Brain microvascular endothelial cell (primary cell): ENCODE data around the gene SNAPC4.

Source experiments
- DNase-seq: peaks from one replicate; pipeline ENCODE4 v3.0.0-alpha.2; 2020
- H3K27ac ChIP-seq: fragments of 250-450 bp; sonication (Bioruptor Pico); 2 replicates; pipeline ENCODE4 v1.5.1; 2020; ENCODE audit warnings: mild to moderate bottlenecking, moderate library complexity
- H3K27me3 ChIP-seq: fragments of 250-450 bp; sonication (Bioruptor Pico); replicated peaks from 2 replicates; pipeline ENCODE4 v1.5.1; 2020; ENCODE audit warnings: mild to moderate bottlenecking
- H3K36me3 ChIP-seq: fragments of 250-450 bp; sonication (Bioruptor Pico); replicated peaks from 2 replicates; pipeline ENCODE4 v1.5.1; 2020; ENCODE audit warnings: mild to moderate bottlenecking
- H3K4me3 ChIP-seq: 2 replicates; pipeline ENCODE4 v1.5.1; 2011; ENCODE audit warnings: low read depth, mild to moderate bottlenecking, control low read depth, low read length, moderate library complexity
- CTCF ChIP-seq: IDR thresholded peaks from 2 replicates; pipeline ENCODE4 v1.5.1; 2011; ENCODE audit warnings: low read depth, mild to moderate bottlenecking, moderate library complexity, low read length, control low read depth, inconsistent platforms; ENCODE audit errors: missing control alignments
- in situ Hi-C: cut with HindIII; loops from 2 replicates; pipeline ENCODE4 v1.10.0; 2017; ENCODE audit warnings: low sequenced_read_pairs, low pct_ligation_motif_present

SNAPC4 gene

DNA sequence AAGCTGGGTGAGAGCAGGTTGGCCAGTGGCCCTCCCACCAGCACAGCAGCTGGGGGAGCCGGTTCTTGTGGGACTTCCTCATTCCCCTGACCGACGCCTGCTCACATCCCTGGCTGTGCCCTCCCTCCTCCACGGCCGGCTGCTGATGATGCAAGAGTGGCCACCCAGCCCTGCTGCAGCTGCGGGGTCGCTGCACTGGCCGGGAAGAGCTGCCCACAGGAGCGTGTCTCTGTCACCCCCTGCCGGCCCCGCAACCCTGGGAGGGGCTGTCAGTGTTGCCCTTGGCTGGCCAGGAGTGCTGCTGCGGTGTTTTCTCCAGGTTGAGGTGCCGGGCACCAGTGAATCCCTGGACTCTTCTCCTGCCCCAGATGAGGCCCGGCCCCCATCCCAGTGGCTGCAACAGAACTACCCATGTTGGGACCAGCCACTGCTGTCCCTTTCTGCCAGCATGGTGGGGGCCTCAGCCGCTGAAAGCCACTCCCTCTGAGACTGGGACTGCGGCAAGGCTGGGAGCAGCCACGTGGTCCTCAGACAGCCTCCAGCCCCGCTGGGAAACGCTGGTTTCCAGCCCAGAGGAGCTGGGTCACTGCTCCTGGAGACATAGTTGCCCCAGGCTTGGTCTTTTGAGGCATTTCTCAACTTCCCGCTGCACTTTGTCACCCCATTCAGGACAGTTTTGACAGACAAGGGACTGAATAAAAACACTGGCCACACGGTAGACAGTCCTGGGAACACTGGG is 27.2 kb downstream of the SNAPC4 start:
- H3K27ac ChIP-seq: no peak overlapping the region
- DNase-seq: peak; percentile 45
- TF ChIP-seq CTCF: peak; percentile 51
- H3K4me3 ChIP-seq: no peak overlapping the region
- H3K27me3 ChIP-seq: no peaks in the 10 kb centered on the region
- H3K36me3 ChIP-seq: peaks cover 11% of the 10 kb centered on the region
- in situ Hi-C loops: no loop called here

DNA sequence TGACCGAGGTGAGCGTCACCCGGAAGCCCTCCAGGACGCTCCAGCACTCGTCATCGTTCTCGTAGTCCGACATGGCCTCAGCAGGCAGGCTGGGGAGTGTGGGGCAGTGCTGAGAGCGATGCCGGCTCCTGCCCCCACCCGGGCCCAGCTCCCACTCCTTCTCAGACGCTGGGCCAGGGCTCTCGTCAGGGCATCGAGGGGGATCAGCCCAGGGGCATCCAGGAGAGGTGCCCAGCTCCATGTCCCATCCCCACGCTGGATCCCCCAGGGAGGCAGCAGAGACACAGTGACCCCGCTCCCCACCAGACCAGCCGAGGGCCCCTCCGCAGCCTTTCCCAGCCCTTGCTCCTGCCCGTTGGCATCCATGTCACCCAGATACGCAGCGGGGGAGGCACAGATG is 28.0 kb downstream of the SNAPC4 start:
- in situ Hi-C loops: no loop called here
- DNase-seq: no peak
- no peak for TF ChIP-seq CTCF
- H3K27me3 ChIP-seq: no peaks in the 10 kb centered on the region
- H3K36me3 ChIP-seq: peaks cover 11% of the 10 kb centered on the region
- H3K27ac ChIP-seq: no peak overlapping the region
- no peak overlapping the region for H3K4me3 ChIP-seq

- H3K27me3 ChIP-seq: no peaks in the 10 kb centered on the region
- no peak for TF ChIP-seq CTCF
- DNase-seq: no peak
- H3K27ac ChIP-seq: no peak overlapping the region
- in situ Hi-C loops: no loop called here
- peaks cover 11% of the 10 kb centered on the region for H3K36me3 ChIP-seq
- H3K4me3 ChIP-seq: no peak overlapping the region
Observed at GRCh38 chr9:136371533-136371880, 28.5 kb downstream of the SNAPC4 start.

DNA sequence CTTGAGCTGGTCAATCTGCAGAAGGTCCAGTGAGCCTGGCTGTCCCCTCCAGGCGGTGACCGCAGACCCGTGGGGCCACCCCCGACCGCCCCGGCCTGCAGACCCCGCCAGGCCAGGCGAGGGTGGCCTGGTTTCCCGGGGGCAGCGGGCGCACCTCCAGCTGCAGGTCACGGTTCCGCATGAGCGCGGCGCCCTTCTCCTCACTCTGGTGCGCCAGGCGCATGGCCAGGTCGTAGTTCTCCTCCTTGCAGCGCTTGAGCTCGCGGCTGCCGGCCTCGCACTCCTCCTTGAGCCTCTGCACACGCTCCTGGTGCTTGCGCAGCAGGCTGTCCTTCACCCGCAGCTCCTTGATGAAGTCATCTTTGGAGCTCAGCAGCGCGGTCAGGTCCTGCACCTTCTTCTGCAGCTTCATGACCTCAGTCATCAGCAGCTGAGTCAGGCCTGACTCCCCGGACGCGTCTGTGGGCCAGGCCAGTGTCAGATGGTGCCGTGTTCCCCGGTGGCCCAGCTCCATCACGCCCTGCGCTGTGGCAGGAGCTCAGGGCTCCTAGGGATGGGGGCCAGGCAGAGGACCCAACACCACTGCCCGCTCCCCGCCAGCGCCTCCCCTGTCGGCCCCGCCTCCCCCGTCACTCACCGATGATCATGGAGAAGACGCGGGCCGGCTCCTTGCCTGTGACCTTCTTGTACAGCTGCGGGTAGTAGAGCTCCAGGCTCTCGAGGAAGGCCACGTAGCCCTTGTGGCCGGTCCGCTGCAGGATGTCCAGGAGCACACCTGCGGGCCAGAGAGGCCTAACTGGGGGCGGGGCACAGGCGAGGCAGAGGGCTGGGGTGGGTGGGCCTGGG is 29.1 kb downstream of the SNAPC4 start:
- H3K36me3 ChIP-seq: peaks cover 11% of the 10 kb centered on the region
- in situ Hi-C loops: no loop called here
- H3K27me3 ChIP-seq: no peaks in the 10 kb centered on the region
- no peak for TF ChIP-seq CTCF
- DNase-seq: no peak
- no peak overlapping the region for H3K27ac ChIP-seq
- no peak overlapping the region for H3K4me3 ChIP-seq

DNA sequence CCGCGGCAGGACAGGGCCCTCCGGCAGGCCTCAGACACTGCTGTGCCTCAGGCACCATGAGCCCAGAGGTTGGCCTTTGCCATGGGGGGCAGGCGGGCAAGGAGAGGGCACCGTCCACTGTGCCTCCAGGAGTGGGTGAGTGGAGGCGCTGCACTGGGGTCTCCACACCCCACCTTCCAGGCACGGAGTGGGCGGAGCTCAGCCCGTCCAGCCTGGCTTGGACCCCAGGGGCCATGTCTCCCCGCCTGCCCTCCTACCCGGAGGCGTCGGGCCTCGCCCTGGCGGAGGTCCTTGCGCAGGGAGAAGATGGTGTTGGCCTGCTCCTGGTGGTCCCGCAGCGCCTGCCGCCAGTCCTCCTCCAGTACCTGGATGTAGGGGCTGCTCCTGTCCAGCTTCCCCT is 29.9 kb downstream of the SNAPC4 start:
- H3K36me3 ChIP-seq: peaks cover 5% of the 10 kb centered on the region
- TF ChIP-seq CTCF: no peak
- in situ Hi-C loops: no loop called here

GRCh38 chr9:136368190-136368589 is 31.8 kb downstream of the SNAPC4 start:
- in situ Hi-C loops: no loop called here
- no peak for TF ChIP-seq CTCF

More for the DNA sequence above, 29.9 kb downstream of the SNAPC4 start:
- no peak overlapping the region for H3K27ac ChIP-seq
- no peak overlapping the region for H3K4me3 ChIP-seq
- DNase-seq: no peak
- no peaks in the 10 kb centered on the region for H3K27me3 ChIP-seq

More at GRCh38 chr9:136368190-136368589, 31.8 kb downstream of the SNAPC4 start:
- Histone ChIP-seq H3K4me3 (no peak overlapping the region), H3K27ac (no peak overlapping the region), H3K27me3 (no peaks in the 10 kb centered on the region), H3K36me3 (no peaks in the 10 kb centered on the region)
- DNase-seq: no peak
